HuH-7.5 (cell line): ENCODE data around the gene PIF1.

Source experiments
- DNase-seq: peaks from one replicate; pipeline ENCODE4 v3.0.0; 2011; ENCODE audit warnings: low spot score

The PIF1 gene

DNA sequence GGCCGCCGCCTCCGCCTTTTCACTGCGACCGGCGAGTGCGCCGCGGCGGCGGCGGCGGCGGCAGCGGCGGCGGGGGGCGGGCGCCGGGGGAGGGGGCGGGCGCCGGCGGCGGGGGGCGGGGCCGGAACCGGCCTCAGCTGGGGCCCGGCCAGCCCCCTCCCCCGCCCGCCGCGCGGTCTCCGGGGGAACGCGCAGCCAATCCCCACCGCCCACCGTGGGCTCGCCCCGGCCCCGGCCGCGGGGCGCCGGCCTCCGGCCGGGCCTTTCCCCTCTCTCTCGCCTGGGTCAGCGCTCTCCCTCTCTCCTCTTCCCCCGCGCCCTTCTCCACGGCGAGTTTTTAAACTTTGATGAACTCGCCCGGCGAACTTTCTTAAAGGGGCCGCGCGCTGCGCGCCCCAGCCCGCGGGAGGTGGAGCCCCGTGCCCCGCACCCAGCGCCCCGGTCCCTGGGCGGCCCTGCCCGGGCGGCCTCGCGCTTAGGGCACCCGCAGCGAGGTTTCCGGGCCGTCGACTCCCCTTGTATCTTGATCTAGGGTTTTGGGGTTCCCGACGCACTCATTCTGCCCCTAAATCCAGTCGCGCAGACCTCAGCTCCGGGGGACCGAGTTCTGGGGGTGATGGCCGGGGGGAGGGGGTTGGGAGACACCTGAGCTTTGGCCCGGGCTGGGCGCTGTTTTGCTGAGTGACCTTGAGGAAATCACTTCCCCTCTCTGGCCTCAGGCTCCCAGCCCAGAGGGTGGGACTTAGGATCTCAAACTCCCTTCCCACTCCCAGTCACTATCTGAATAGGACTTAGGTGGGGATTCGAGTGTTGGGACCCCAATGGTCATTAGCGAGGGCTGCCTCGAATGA is 49.7 kb downstream of the PIF1 start, which contains the start of gene RBPMS2:
RBPMS2 (minus strand) TSS at position 39 of the 851 bp plus-strand sequence. CDS start 270 bp downstream, outside the sequence.
- DNase-seq = peak; percentile 41

DNA sequence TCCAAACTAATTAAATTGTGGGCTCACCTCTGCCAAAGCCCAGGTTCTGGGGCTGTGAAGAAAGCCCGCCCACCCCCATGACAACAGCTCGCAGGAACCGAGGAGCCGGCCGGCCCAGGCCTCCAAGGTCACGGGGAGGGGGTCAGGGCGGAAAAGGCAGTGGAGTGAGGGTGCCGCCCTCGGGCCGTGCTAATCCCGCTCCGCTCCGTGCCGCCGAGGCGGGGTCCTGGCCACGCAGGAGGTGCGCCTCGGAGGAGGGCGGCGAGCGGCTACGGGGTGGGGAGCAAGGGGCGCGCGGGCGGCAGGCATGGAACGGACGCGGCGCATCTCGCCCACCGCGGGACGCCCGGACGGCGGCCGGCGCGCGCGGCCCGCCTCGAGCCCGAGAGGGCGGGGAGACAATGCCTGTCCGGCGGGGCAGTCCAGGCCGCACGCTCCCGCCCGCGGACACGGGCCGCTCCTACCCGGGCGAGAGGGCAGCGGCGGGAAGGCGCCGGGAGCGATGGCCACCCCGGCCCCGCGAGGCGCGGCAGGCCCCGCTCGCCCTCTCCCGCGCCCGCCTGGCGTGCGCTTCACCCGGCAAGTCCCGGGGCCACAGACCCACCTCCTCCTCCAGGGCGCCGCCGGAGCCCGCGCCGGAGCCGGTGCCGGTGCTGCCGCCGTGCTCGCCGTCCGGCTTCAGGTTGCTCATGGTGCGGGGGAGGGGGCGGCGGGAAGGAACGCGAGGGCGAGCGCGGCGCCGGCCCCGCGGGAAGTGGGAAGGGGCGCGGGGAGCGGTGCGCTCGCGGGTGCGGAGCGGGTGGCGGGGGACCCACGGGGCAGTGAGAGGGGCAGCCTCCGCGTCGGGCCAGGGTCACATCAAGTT is 50.6 kb downstream of the PIF1 start:
- DNase-seq = peak; percentile 33

DNA sequence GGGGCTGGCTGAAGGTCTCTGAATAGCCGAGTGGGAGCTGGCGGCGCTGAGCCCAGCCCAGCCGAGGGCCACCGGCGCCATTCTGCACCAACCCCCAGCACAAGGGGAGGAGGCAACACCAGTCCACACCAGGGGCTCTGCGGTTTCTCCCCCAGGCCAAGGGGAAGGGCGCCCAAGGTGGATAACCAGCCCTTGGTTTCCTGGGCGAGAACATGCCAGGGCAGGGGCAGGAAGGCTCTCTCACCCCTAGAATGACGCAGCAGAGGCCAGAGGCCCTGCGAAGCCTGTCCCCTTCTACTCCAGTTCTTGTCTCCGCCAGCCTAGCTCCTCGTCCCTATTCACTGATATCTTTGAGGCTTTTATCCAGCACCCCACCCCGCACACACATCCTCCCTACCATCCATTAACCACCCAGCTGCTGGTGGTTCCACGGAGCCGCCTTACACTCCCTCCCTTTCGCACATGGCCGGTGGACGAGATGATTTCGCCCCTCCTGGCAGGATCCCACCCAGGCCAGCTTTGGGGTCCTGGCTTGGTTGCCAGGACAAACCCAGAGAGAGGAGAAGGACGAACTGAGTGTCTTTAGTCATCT is 51.3 kb downstream of the PIF1 start:
- no peak for DNase-seq

DNA sequence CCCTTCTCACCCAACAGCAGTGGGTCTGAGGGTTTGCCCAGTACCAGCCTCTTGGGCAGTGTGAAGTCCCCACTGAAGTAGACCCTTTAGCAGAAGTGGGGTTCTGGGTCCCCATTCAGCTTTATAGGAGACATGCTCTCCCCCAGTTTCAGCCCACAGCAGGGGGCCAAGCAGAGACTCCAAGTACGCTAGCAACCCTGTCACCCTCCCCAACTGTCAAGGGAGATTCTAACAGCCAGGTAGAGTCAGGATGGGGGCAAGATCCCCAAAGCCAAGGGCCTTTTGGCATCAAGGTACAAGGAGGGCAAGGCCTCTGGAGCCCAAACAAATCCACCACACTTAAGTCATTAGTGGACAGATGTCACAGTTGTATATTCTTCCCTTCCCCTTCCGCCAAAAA is 51.8 kb downstream of the PIF1 start:
- DNase-seq = no peak

DNA sequence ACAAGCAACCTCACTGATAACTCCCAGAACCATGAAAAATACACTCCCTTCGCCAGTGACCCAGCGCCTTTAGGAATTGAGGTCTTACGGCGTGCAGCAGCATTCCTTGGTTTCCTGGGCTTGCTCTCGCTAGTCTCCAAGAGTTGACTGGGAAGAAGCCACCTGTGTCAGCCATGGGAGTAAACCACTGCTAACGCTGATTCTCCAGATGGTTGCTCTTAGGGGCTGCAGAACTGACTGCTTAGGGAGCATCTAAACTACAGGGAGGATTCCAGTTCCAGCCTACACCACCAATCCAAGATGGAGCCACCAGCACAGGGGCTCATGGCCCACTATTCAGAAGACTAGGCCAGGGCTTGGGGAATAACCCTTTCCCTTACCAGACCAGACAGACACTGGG is 52.5 kb downstream of the PIF1 start:
- DNase-seq = no peak

DNA sequence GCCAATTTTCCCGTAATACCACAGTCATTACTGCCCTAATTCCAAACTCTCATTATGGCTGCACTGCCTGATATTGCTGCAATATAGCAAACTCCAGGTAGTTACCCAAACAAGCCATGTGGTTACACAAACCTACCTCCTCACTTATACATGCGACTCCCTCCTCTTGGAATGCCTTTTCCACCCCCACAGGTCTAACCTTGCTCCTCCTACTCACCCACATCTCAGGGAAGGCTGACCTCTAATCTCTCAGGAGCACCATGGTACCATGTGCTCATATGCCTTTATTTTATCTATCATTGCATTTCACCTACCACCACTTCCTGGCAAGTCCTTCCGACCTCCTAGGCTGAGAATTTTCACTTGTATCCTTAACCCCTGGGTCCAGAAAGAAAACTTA is 53.0 kb downstream of the PIF1 start:
- no peak for DNase-seq

DNA sequence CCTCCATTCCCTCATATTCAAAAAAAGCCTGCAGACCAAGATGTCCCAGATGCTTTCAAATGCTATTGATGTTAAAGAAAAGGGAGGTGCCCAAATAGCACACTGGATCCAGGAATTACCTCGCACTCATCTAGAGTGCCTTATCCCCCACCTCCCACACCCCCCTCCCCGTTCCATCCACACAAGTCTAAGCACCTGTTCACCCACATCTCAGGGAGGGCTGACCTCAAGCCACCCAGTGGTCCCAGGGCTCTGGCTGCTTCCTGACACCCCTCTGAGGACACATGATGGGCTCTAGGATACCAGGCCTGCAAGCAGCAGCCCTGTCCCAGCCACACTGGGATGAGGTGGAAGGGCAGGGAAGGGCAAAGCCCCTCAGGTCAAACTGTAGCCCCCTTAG is 54.8 kb downstream of the PIF1 start:
- no peak for DNase-seq

DNA sequence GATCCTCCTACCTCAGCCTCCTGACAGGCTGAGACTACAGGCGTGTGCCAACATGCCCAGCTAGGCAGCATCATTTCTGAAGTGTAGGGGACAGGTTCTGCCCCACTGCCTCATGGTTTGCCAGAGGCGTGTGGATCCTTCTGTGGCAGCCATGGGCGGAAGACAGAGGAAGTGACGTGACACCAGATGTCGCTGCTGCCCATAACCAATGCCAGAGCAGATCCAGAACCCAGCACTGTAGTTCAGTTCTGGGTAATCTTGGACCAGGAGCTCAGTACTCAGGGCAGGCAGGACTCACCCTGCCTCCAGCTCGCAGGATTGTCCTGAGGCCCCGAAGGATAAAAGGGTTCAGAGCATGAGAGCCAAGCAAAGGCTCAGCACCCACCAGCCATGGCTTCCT is 58.2 kb downstream of the PIF1 start:
- no peak for DNase-seq

DNA sequence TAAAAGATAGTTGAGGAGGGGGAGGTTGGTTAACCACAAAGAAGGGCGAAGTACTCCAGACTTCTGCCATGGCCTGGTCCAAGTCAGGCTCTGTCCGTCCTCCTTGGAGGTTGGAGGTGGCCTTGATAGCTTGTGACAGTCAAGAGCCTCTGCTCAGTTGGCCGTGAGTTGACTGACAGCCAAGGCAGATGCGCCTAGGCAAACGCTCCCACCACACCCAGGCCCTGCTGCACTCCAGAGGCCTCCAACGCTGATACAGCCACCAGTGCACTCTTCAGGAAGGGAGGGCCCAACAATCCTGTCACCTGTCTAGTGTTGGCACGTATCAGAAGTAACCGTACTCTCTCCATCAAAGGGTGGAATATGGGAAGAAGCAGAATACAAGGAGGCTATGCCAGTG is 59.4 kb downstream of the PIF1 start:
- DNase-seq = no peak
